ENCODE data around the gene ZNF804A. TPM values are rescaled to one million over a fixed set of nuclear protein-coding genes. Genes with fewer than 3 reads are reported as not detected.

Gene ZNF804A
- total and polyA plus RNA-seq, 5 experiments from 2014 or later: not detected

- ATAC-seq (no peak), DNase-seq (no peak)
- Mint-ChIP-seq H3K27me3 (no peaks in the 10 kb centered on the region), H3K4me3 (no peak overlapping the region), H3K27ac (no peak overlapping the region), H3K36me3 (no peaks in the 10 kb centered on the region), H3K4me1 (no peaks in the 10 kb centered on the region), H3K9me3 (peaks cover 0 to 29% (median 4%) of the 10 kb centered on the region in 9 donors)
- POLR2A ChIA-PET: no interaction called here
Observed at GRCh38 chr2:184799379-184799778, 201.1 kb downstream of the ZNF804A start.

DNA sequence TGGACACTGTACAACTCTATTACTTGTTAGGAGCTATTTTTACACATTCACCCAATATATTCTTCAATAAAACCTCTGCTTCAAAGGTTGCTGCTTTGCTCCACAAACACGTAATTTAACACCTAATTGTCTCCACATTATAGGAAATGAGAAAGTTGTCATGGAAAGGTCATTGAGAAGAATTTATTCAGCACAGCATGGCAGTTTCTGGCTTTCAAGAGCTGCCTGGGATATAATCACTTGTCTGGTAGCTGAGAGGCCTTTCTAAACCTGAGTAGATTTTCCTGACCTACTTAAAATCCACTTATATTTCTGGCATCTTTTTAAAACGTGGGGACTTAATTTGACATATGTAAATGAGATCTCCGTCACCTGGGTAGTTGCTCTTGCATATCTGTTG, 216.1 kb downstream of the ZNF804A start:
- H3K36me3 Mint-ChIP-seq: no peaks in the 10 kb centered on the region
- H3K4me1 Mint-ChIP-seq: no peaks in the 10 kb centered on the region
- H3K27me3 Mint-ChIP-seq: no peaks in the 10 kb centered on the region
- H3K9me3 Mint-ChIP-seq: peaks cover 0 to 27% (median 8%) of the 10 kb centered on the region in 9 donors
- H3K4me3 Mint-ChIP-seq: no peak overlapping the region
- H3K27ac Mint-ChIP-seq: no peak overlapping the region
- POLR2A ChIA-PET: no interaction called here
- ATAC-seq (no peak), DNase-seq (no peak)

DNA sequence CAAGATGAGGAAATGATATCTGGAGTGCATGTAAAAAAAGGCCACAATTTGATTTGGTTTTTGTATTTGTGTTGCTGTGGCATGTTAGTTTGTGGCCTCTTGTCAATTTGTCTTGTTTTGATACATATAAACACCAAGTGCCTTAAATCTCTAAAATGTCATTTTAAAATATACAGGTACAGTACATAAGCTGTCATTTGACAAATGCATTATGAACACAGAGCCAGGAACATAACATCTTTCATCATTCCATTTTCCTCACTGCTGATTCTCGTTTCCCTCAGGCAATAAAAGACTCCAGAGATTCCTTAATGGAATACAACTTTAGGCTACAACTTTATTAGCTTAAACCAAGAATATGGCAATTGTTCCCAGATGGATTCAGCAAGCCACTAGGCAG, 217.5 kb downstream of the ZNF804A start:
- Mint-ChIP-seq H3K4me1 (no peaks in the 10 kb centered on the region), H3K27me3 (no peaks in the 10 kb centered on the region), H3K9me3 (peaks cover 4 to 31% (median 10%) of the 10 kb centered on the region in 9 donors), H3K4me3 (no peak overlapping the region), H3K36me3 (no peaks in the 10 kb centered on the region), H3K27ac (no peak overlapping the region)
- POLR2A ChIA-PET: no interaction called here
- ATAC-seq: no peak
- DNase-seq: no peak

GRCh38 chr2:184824597-184824996, 226.3 kb downstream of the ZNF804A start:
- DNase-seq (no peak), ATAC-seq (no peak)
- no peaks in the 10 kb centered on the region for H3K4me1 Mint-ChIP-seq
- H3K27ac Mint-ChIP-seq: no peak overlapping the region
- peaks cover 2 to 10% (median 7%) of the 10 kb centered on the region in 9 donors for H3K9me3 Mint-ChIP-seq
- POLR2A ChIA-PET: no interaction called here
- H3K36me3 Mint-ChIP-seq: no peaks in the 10 kb centered on the region
- no peak overlapping the region for H3K4me3 Mint-ChIP-seq
- H3K27me3 Mint-ChIP-seq: no peaks in the 10 kb centered on the region

GRCh38 chr2:184830531-184830930, 232.2 kb downstream of the ZNF804A start:
- no peak overlapping the region for H3K4me3 Mint-ChIP-seq
- ATAC-seq: no peak
- H3K27ac Mint-ChIP-seq: no peak overlapping the region
- POLR2A ChIA-PET: no interaction called here
- no peaks in the 10 kb centered on the region for H3K27me3 Mint-ChIP-seq
- H3K9me3 Mint-ChIP-seq: peaks cover 0 to 7% (median 0%) of the 10 kb centered on the region in 9 donors
- H3K36me3 Mint-ChIP-seq: no peaks in the 10 kb centered on the region
- no peaks in the 10 kb centered on the region for H3K4me1 Mint-ChIP-seq
- no peak for DNase-seq

DNA sequence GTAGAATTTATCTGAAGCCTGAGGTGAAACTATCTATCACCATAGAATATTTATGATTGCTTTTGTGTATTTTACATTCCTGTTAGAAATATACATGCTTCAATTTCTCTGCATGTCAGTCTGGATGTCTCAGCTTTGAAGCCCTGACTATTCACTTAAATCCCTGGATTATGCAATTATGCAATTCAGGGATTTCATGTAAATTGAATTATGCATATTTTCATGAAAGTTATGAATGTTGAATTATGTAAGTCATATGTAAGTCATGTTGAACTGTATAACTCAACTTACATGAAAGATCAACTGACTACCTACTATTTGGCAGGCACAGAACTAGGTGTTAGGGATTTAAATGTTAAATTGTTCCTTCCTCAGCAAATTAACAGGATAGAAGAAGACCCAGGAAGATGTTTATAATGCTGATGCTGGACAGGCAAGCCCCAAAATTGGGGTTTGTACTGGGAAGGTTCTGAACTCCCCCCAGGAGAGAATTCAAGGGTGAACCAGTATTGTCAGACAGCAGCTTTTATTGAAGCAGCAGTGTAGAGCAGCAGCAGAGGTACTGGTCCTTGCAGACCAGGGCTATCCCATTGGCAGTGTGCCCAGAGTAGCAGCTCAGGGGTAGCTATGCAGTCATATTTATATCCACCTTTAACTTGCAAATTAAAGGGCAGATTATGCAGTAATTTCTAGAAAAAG, 236.5 kb downstream of the ZNF804A start:
- DNase-seq: no peak
- POLR2A ChIA-PET: no interaction called here

GRCh38 chr2:184835398-184835715, 237.0 kb downstream of the ZNF804A start:
- Mint-ChIP-seq H3K27ac (no peak overlapping the region), H3K27me3 (no peaks in the 10 kb centered on the region), H3K4me1 (no peaks in the 10 kb centered on the region), H3K36me3 (no peaks in the 10 kb centered on the region), H3K4me3 (no peak overlapping the region), H3K9me3 (peaks cover 0 to 16% (median 0%) of the 10 kb centered on the region in 9 donors)
- no peak for ATAC-seq
- DNase-seq: no peak
- POLR2A ChIA-PET: no interaction called here

More for the DNA sequence above, 236.5 kb downstream of the ZNF804A start:
- Mint-ChIP-seq H3K4me3 (no peak overlapping the region), H3K9me3 (peaks cover 0 to 16% (median 0%) of the 10 kb centered on the region in 9 donors), H3K27me3 (no peaks in the 10 kb centered on the region), H3K36me3 (no peaks in the 10 kb centered on the region), H3K4me1 (no peaks in the 10 kb centered on the region), H3K27ac (no peak overlapping the region)
- no peak for ATAC-seq

GRCh38 chr2:184847331-184847730, 249.0 kb downstream of the ZNF804A start:
- no peaks in the 10 kb centered on the region for H3K36me3 Mint-ChIP-seq
- DNase-seq (no peak), ATAC-seq (no peak)
- peaks cover 0 to 30% (median 8%) of the 10 kb centered on the region in 9 donors for H3K9me3 Mint-ChIP-seq
- POLR2A ChIA-PET: no interaction called here
- no peaks in the 10 kb centered on the region for H3K4me1 Mint-ChIP-seq
- H3K4me3 Mint-ChIP-seq: no peak overlapping the region
- H3K27me3 Mint-ChIP-seq: no peaks in the 10 kb centered on the region
- H3K27ac Mint-ChIP-seq: no peak overlapping the region

DNA sequence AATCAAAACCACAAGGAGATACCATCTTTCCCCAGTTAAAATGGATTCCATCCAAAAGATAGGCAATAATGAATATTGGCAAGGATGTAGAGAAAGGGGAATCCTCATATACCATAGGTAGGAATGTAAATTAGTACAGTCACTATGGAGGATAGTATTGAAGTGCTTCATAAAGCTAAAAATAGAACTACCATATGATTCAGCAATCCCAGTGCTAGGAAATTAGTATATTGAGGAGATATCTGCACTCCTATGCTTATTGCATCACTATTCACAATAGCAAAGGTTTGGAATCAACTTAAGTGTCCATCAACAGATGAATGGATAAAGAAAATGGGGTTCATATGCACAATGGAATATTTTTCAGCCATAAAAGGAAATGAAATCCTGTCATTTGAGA, 251.2 kb downstream of the ZNF804A start:
- Mint-ChIP-seq H3K4me1 (no peaks in the 10 kb centered on the region), H3K4me3 (no peak overlapping the region), H3K27ac (no peak overlapping the region), H3K36me3 (no peaks in the 10 kb centered on the region), H3K9me3 (peaks cover 0 to 34% (median 5%) of the 10 kb centered on the region in 9 donors), H3K27me3 (no peaks in the 10 kb centered on the region)
- no peak for DNase-seq
- no peak for ATAC-seq
- POLR2A ChIA-PET: no interaction called here

GRCh38 chr2:184851576-184851975, 253.2 kb downstream of the ZNF804A start:
- Mint-ChIP-seq H3K27ac (no peak overlapping the region), H3K4me3 (no peak overlapping the region), H3K4me1 (no peaks in the 10 kb centered on the region), H3K27me3 (no peaks in the 10 kb centered on the region), H3K9me3 (peaks cover 0 to 34% (median 5%) of the 10 kb centered on the region in 9 donors), H3K36me3 (no peaks in the 10 kb centered on the region)
- ATAC-seq: no peak
- POLR2A ChIA-PET: no interaction called here
- no peak for DNase-seq

DNA sequence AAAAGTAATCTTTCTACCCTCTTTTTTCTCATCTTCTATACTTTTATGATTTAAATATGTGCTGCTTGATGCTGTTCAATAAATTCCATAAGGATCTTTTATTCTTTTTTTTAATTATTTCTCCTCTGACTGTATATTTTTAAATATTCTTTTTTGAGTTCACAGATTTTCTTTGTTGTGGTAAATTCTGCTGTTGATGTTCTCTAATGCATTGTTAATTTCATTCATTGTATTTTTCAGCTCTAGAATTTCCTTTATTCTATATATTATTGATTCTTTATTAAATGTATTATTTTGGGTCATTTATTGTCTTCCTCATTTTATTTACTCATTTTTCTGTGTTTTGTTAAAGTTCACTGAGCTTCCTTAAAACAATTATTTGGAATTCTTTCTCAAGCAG, 260.9 kb downstream of the ZNF804A start:
- no peak for ATAC-seq
- Mint-ChIP-seq H3K9me3 (peaks cover 6 to 29% (median 22%) of the 10 kb centered on the region in 9 donors), H3K36me3 (peaks cover 0 to 11% (median 0%) of the 10 kb centered on the region in 3 donors), H3K27ac (no peak overlapping the region), H3K27me3 (no peaks in the 10 kb centered on the region), H3K4me1 (peaks cover 0 to 1% (median 0%) of the 10 kb centered on the region in 4 donors), H3K4me3 (no peak overlapping the region)
- DNase-seq: no peak
- POLR2A ChIA-PET: no interaction called here

DNA sequence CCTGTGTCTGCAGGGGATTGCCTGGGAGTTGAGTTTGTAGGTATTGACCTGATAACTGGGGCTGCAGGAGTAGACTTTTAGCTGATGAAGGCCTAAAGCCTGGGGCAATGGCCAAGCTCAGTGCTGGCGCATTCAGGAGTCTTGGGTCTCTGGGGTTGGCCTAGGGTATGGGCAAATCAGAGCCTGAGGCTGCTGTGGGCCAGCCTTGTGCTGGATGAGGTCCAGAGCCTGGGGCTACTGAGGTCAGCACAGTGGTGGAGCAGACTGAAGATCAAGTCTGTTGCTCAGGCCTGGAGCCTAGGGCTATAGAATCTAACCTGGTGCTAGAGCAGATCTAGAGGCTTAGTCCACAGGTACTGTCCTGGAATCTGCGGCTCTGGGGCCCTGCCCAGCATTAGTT, 262.4 kb downstream of the ZNF804A start:
- ATAC-seq (no peak), DNase-seq (no peak)
- POLR2A ChIA-PET: no interaction called here
- Mint-ChIP-seq H3K27me3 (no peaks in the 10 kb centered on the region), H3K36me3 (peaks cover 0 to 11% (median 0%) of the 10 kb centered on the region in 3 donors), H3K4me3 (no peak overlapping the region), H3K4me1 (peaks cover 0 to 1% (median 0%) of the 10 kb centered on the region in 4 donors), H3K9me3 (peaks cover 6 to 28% (median 22%) of the 10 kb centered on the region in 9 donors), H3K27ac (no peak overlapping the region)

- H3K4me3 Mint-ChIP-seq: no peak overlapping the region
- DNase-seq: no peak
- H3K9me3 Mint-ChIP-seq: peaks cover 0 to 25% (median 2%) of the 10 kb centered on the region in 9 donors
- no peaks in the 10 kb centered on the region for H3K27me3 Mint-ChIP-seq
- no peak overlapping the region for H3K27ac Mint-ChIP-seq
- ATAC-seq: no peak
- POLR2A ChIA-PET: interaction anchor here (0.6 kb wide), 1 partner anchor 1738 kb away, joined by 3 read pairs; no protein-coding TSS in a partner anchor
- H3K36me3 Mint-ChIP-seq: no peaks in the 10 kb centered on the region
- no peaks in the 10 kb centered on the region for H3K4me1 Mint-ChIP-seq
Observed at GRCh38 chr2:184875212-184875611, 276.9 kb downstream of the ZNF804A start.

GRCh38 chr2:184875911-184876310, 277.6 kb downstream of the ZNF804A start:
- no peaks in the 10 kb centered on the region for H3K4me1 Mint-ChIP-seq

More at GRCh38 chr2:184875911-184876310, 277.6 kb downstream of the ZNF804A start:
- DNase-seq (no peak), ATAC-seq (no peak)
- Mint-ChIP-seq H3K4me3 (no peak overlapping the region), H3K36me3 (no peaks in the 10 kb centered on the region), H3K27ac (no peak overlapping the region), H3K9me3 (peaks cover 0 to 25% (median 2%) of the 10 kb centered on the region in 9 donors), H3K27me3 (no peaks in the 10 kb centered on the region)
- POLR2A ChIA-PET: no interaction called here
